Bronchial epithelial cell (primary cell): Measurements from ENCODE around the gene COL5A1. TPM values are rescaled to one million over a fixed set of nuclear protein-coding genes. Genes with fewer than 3 reads are reported as not detected.

Experiments
- DNase-seq: peaks from one replicate; pipeline ENCODE4 v3.0.0-alpha.2; 2010; ENCODE audit warnings: low read depth
- FAIRE-seq: peaks from 2 replicates; lab custom pipeline; 2011; peaks lifted over from hg19 to GRCh38; lab: Jason Lieb, UNC
- H3K27me3 ChIP-seq: 2 replicates; pipeline ENCODE4 v1.5.1; 2011; ENCODE audit warnings: low read length; ENCODE audit not compliant: control insufficient read depth, insufficient read depth
- H3K36me3 ChIP-seq: 2 replicates; pipeline ENCODE4 v1.5.1; 2011; ENCODE audit warnings: low read length; ENCODE audit not compliant: control insufficient read depth, insufficient read depth
- H3K4me3 ChIP-seq: 2 replicates; pipeline ENCODE4 v1.5.1; 2011; ENCODE audit warnings: mild to moderate bottlenecking, low read depth, low read length, control low read depth
- total RNA-seq: library from RNA; depleted of rRNA; stranded (reverse); fragments of >200 nt; gene quantifications from 2 replicates; pipeline ENCODE4 v1.2.1, GENCODE V29; 2014
- TF ChIP-seq, protein P1 (sequence below): IDR thresholded peaks from 2 replicates; pipeline ENCODE4 v1.5.1; 2011; ENCODE audit warnings: mild to moderate bottlenecking, moderate library complexity, low read length, control low read depth, inconsistent platforms; ENCODE audit not compliant: insufficient read depth, severe bottlenecking

The COL5A1 gene
- total RNA-seq, 1 donor from 2014 or later, result 6.3 TPM

GRCh38 chr9:134676361-134676760 lies 34.8 kb downstream of the COL5A1 start:
- no peaks in the 10 kb centered on the region for H3K27me3 ChIP-seq
- no peak for DNase-seq
- no peaks in the 10 kb centered on the region for H3K36me3 ChIP-seq
- H3K4me3 ChIP-seq, result no peak overlapping the region
- peak; percentile 18 for FAIRE-seq
- TF ChIP-seq, protein P1, sequence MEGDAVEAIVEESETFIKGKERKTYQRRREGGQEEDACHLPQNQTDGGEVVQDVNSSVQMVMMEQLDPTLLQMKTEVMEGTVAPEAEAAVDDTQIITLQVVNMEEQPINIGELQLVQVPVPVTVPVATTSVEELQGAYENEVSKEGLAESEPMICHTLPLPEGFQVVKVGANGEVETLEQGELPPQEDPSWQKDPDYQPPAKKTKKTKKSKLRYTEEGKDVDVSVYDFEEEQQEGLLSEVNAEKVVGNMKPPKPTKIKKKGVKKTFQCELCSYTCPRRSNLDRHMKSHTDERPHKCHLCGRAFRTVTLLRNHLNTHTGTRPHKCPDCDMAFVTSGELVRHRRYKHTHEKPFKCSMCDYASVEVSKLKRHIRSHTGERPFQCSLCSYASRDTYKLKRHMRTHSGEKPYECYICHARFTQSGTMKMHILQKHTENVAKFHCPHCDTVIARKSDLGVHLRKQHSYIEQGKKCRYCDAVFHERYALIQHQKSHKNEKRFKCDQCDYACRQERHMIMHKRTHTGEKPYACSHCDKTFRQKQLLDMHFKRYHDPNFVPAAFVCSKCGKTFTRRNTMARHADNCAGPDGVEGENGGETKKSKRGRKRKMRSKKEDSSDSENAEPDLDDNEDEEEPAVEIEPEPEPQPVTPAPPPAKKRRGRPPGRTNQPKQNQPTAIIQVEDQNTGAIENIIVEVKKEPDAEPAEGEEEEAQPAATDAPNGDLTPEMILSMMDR, result no peak

- no peak for FAIRE-seq
- TF ChIP-seq, protein P1, result no peak
- no peak for DNase-seq
- Histone ChIP-seq H3K4me3 (no peak overlapping the region), H3K27me3 (no peaks in the 10 kb centered on the region), H3K36me3 (no peaks in the 10 kb centered on the region)
These were observed 35.3 kb downstream of the COL5A1 start for GRCh38 chr9:134676886-134677285.

GRCh38 chr9:134677743-134678142 lies 36.1 kb downstream of the COL5A1 start:
- TF ChIP-seq, protein P1, result no peak
- DNase-seq, result no peak
- no peaks in the 10 kb centered on the region for H3K27me3 ChIP-seq
- no peaks in the 10 kb centered on the region for H3K36me3 ChIP-seq
- H3K4me3 ChIP-seq, result no peak overlapping the region
- peak; percentile 55 for FAIRE-seq

DNA sequence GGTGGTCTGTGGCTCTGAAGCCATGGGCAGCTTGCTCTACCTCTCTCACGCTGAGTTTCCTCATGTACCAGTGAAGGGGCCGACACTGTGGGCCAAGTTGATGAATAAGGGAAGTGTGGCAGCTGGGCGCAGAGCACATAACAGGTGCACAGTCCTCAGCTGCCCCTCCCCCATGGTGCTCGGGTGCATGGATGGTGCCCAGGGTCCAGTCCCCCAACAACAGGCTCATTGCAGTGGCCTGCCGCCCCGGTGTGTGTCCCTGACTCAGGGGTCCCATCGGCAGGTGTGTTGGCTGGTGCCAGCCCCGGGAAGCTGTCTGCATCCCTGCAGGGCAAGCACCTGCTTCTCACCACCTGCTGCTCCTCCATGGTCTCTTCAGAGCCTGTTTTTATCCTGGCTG lies 36.6 kb downstream of the COL5A1 start:
- no peaks in the 10 kb centered on the region for H3K36me3 ChIP-seq
- TF ChIP-seq, protein P1, result no peak
- H3K27me3 ChIP-seq, result no peaks in the 10 kb centered on the region
- DNase-seq (no peak), FAIRE-seq (no peak)
- H3K4me3 ChIP-seq, result no peak overlapping the region

DNA sequence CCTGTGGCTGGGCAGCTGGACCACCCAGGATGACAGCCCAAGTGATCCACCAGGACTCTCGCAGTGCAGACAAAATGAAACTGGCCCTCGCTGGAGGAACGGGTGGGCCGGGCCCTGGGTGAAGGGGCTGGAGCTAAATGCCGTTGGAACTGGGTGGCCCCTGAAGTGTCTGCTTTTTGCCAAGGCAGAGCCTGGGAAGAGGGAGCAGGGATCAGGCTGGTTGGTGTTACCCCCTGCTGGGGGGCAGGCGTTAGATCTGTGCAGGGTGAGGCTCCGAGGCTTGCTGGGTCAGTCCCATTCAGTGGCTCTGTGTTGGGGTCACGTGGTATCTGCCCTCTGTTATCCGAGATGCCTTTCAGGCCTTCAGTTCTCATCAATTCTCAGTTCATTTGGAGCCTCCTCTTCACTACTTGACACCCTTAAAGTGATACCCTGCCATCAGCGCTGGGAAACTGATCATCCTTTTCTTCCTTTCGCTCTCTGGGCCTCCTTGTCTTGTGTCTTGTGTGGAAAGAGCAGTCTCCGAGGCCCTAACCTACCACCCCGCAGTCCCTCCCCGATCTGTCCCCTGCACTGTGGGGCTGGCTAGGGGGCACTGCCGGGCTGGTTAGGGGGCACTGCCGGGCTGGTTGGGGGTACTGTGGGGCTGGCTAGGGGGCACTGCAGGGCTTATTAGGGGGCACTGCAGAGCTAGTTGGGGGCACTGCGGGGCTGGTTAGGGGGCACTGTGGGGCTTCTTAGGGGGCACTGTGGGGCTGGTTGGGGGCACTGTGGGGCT lies 37.3 kb downstream of the COL5A1 start:
- TF ChIP-seq, protein P1, result no peak
- FAIRE-seq, result no peak
- no peak for DNase-seq
- no peak overlapping the region for H3K4me3 ChIP-seq
- no peaks in the 10 kb centered on the region for H3K36me3 ChIP-seq
- no peaks in the 10 kb centered on the region for H3K27me3 ChIP-seq
